Measurements from ENCODE around the gene TRMT6. TPM values are rescaled to one million over a fixed set of nuclear protein-coding genes. Genes with fewer than 3 reads are reported as not detected.

TRMT6 gene, protein sequence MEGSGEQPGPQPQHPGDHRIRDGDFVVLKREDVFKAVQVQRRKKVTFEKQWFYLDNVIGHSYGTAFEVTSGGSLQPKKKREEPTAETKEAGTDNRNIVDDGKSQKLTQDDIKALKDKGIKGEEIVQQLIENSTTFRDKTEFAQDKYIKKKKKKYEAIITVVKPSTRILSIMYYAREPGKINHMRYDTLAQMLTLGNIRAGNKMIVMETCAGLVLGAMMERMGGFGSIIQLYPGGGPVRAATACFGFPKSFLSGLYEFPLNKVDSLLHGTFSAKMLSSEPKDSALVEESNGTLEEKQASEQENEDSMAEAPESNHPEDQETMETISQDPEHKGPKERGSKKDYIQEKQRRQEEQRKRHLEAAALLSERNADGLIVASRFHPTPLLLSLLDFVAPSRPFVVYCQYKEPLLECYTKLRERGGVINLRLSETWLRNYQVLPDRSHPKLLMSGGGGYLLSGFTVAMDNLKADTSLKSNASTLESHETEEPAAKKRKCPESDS
- 5.8 and 8.1 TPM in 2 replicates for total RNA-seq

DNA sequence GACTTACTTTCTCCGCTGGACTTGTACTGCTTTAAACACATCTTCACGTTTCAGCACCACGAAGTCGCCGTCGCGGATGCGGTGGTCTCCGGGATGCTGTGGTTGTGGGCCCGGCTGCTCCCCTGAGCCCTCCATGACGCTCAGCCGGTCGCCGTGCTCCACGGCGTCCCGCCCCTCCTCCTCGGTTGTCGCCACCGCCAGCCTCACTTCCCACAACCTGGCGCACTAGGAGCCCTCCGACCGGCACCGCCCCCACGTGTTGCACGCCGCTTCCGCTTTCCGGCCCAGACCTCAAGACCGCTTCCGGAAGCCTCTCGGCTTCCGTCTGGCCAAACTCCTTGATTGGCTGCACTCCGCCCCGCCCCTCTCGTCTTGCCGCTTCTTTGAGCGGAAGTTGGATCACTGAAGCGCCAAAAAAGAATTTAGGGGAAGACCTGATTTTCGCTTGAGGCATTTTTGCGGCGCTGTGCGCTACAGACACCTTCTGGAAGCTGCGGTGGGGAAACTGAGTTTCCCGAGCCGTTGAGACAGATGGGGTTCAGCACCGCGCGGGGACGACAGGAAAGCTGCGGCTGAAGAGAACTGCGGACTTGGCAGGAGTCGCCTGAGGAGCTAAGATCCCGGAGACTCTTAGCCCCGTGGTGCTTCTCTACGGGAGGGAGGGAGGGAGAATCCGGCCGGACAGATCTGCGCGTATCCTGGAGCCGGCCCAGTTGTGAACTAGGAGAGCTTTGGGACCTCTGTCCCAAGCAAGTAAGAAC is at the start of gene TRMT6, which contains the start of gene MCM8:
Gene TRMT6 (minus strand): TSS at position 263 of the 761 bp plus-strand sequence. CDS start 128 bp downstream, at position 135.
Gene MCM8 (plus strand): TSS at position 382 of the 761 bp plus-strand sequence. CDS start 1,364 bp downstream, outside the sequence.

Other genes with a start within 250 kb of the TRMT6 start
- gene SHLD1, start 200.1 kb downstream of the TRMT6 start, total RNA-seq: 1.3 and 3.2 TPM in 2 replicates
- under 0.01 TPM in 1 of 2 replicates, not detected in the other for gene CHGB, start 39.0 kb downstream of the TRMT6 start, total RNA-seq
- gene MCM8, start 119 bp upstream of the TRMT6 start, total RNA-seq: 5.0 and 8.3 TPM in 2 replicates
- gene CRLS1, start 55.6 kb upstream of the TRMT6 start, total RNA-seq: 33.5 and 37.7 TPM in 2 replicates
- not detected in 2 replicates for gene LRRN4, start 103.5 kb upstream of the TRMT6 start, total RNA-seq
- gene FERMT1, start 172.5 kb upstream of the TRMT6 start, total RNA-seq: 1.7 and 3.0 TPM in 2 replicates

All from endothelial cell of coronary artery (primary cell).